NCI-H128 (cell line): ENCODE data around the gene RANBP1.

Source experiments
- DNase-seq: peaks from one replicate; lab custom pipeline; 2025; ENCODE audit not compliant: unreplicated experiment; lab: John Stamatoyannopoulos, UW

The RANBP1 gene

GRCh38 chr22:20123366-20124082 is 7.6 kb downstream of the RANBP1 start:
- DNase-seq, result no peak

- DNase-seq, result no peak
Measured at GRCh38 chr22:20124083-20124787, 8.3 kb downstream of the RANBP1 start.

- DNase-seq, result no peak
Measured at GRCh38 chr22:20125201-20126174, 9.6 kb downstream of the RANBP1 start.

GRCh38 chr22:20126284-20127029 is 10.6 kb downstream of the RANBP1 start:
- no peak for DNase-seq

GRCh38 chr22:20127318-20127868 is 11.5 kb downstream of the RANBP1 start:
- no peak for DNase-seq

GRCh38 chr22:20127869-20128618 is 12.1 kb downstream of the RANBP1 start:
- no peak for DNase-seq

GRCh38 chr22:20128619-20128901 is 12.7 kb downstream of the RANBP1 start:
- no peak for DNase-seq

GRCh38 chr22:20128902-20129746 is 13.2 kb downstream of the RANBP1 start:
- DNase-seq, result no peak

- DNase-seq, result no peak
Measured at GRCh38 chr22:20129747-20130014, 13.8 kb downstream of the RANBP1 start.

GRCh38 chr22:20130319-20130718 is 14.4 kb downstream of the RANBP1 start:
- no peak for DNase-seq

GRCh38 chr22:20130731-20131596 is 15.1 kb downstream of the RANBP1 start:
- DNase-seq, result no peak

- DNase-seq, result no peak
Measured at GRCh38 chr22:20131597-20131858, 15.6 kb downstream of the RANBP1 start, which contains the start of gene ZDHHC8. Gene ZDHHC8 (plus strand): TSS chr22:20131804. CDS start chr22:20131948, 144 bp downstream.

- no peak for DNase-seq
Measured at GRCh38 chr22:20131859-20132685, 16.2 kb downstream of the RANBP1 start.

- DNase-seq, result no peak
Measured at GRCh38 chr22:20132686-20133246, 16.9 kb downstream of the RANBP1 start.

- DNase-seq, result no peak
Measured at GRCh38 chr22:20133930-20134549, 18.1 kb downstream of the RANBP1 start.

- DNase-seq, result no peak
Measured at GRCh38 chr22:20135265-20135664, 19.4 kb downstream of the RANBP1 start.
